Subcutaneous adipose tissue (tissue), 4 donors: Measurements from ENCODE around the gene STK40. TPM values are rescaled to one million over a fixed set of nuclear protein-coding genes. Genes with fewer than 3 reads are reported as not detected.

Experiments used
- CTCF ChIP-seq: fragments of 450-650 bp; IDR thresholded peaks from one replicate; pipeline ENCODE4 v1.5.1; 2016; ENCODE audit warnings: low read depth, mild to moderate bottlenecking, control low read depth, antibody characterized with exemption, moderate library complexity
- total RNA-seq, 4 donors: library from RNA; depleted of rRNA; stranded (reverse); fragments of >200 nt; gene quantifications; one replicate each; pipeline ENCODE4 v1.1.0, GENCODE V29; 2016

STK40 gene
- total RNA-seq, 4 donors from 2014 or later, result 19.7 to 40.7 (median 26.8) TPM

- TF ChIP-seq CTCF, result no peak
Observed at GRCh38 chr1:36358514-36359084, 27.1 kb downstream of the STK40 start.

- TF ChIP-seq CTCF, result no peak
Observed at GRCh38 chr1:36355811-36356210, 29.9 kb downstream of the STK40 start.

GRCh38 chr1:36354486-36354885 is 31.2 kb downstream of the STK40 start:
- TF ChIP-seq CTCF, result no peak

GRCh38 chr1:36352910-36353878 is 32.5 kb downstream of the STK40 start:
- TF ChIP-seq CTCF, result no peak

GRCh38 chr1:36352125-36352909 is 33.4 kb downstream of the STK40 start:
- no peak for TF ChIP-seq CTCF

DNA sequence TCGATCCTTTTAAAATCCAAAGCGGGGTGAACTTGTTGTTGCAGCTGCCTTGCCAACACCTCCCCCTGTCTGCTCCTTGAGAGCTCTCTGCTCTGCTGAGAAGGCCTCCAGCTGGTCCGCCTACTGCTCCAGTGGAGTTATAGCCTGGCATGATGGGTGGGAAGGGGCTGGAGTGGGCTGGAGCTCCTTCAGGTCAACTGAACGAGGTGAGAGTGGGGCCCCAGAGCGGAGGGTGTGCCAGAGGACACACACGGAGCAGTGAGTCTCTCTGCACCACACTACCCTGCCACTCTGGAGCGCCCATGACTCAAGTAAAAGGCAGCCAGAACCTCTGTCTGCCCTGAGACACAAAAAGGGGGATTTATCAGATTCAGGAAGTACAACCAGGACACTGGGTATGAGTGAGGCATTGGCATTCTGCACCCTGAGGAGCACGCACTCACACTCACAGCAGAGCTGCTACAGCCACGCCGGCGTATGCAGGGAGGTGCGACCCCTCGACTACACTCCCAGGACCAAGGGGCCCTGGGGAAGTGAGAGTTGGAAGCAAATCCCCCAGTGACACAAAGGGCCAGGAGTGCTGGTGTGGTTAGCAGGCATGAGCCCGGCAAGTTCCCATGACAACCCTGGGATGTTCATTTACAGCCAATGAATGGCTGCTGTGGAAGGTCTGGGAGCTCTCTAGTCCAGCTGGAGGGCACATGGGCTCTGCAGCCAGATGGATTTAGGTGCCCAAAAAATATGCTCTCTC is 34.3 kb downstream of the STK40 start:
- no peak for TF ChIP-seq CTCF
